HG03103 (cell line): ENCODE data around the gene GRID1.
A peak's percentile ranks its signal among the peaks of the same experiment; 100 is the strongest.
"Not testable (repeated sequence)": the region's sequence is repeated elsewhere in the genome, so short reads cannot be mapped to it uniquely, and the experiment has no call there.

Experiments
- ATAC-seq: cut with Tn5 transposase; IDR thresholded peaks from one replicate; pipeline ENCODE4 v1.9.1; 2021; ENCODE audit warnings: low read depth; ENCODE audit not compliant: unreplicated experiment

The GRID1 gene

DNA sequence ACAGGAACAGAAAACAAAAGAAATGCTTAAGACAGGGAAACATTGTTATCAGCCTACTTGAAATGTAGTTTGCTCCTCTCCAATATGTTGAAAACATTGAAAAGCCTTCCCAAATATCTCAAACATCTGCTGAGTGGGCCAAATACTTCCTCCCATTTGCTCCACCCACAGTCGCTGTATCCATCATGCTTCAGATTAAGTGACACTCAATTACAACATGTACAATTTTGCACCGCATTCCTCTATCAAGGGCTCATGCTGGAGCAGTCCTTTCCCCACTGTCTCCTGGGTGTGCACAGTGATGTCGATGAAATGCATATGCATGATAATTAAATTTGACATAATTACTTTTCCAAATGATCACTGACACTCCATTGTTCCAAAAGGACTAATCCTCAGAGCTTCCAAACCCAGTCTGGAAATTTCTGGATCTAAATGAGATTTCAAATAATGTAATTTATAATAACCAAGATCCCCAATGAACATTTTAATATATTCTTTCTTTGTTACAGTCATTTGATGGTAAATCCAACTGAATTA lies 604.6 kb downstream of the GRID1 start:
- ATAC-seq = no peak

- ATAC-seq = peak; percentile 94
These were observed 624.8 kb downstream of the GRID1 start for GRCh38 chr10:85741626-85742300.

DNA sequence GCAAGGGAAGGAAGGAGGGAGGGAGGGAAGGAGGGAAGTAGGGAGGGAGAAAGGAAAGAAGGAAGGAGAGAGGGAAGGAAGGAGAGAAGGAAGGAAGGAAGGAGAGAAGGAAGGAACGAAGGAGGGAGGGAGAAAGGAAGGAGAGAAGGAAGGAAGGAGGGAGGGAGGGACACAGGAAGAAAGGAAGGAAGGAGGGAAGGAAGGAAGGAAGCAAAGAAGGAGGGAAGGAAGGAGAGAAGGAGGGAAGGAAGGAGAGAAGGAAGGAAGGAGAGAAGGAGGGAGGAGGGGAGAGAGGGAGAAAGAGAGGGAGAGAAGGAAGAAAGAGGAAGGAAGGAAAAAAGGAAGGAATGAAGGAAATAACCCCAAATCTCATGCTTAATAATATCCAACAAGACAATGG lies 630.6 kb downstream of the GRID1 start:
- ATAC-seq = no peak

DNA sequence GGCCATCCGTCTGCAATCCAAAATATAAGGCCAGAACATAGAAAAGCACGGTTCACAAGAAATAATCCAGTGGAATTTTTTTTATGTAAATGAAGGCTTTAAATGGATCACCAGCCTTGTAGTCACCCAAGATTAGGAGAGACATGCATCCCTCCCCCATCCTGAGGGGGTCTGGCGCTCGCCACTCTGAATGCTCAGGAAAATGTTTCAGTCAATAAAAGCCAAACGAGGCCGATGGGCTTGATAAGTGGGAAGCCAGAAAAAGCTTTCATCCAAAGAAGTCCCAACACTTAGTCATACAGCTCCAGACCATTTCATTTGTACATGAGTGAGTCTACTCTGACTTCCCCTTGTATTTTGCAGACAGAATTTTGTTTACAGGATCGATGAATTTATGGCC lies 631.8 kb downstream of the GRID1 start:
- ATAC-seq = no peak

GRCh38 chr10:85724215-85724614 lies 642.4 kb downstream of the GRID1 start:
- no peak for ATAC-seq

GRCh38 chr10:85720931-85721590 lies 645.5 kb downstream of the GRID1 start:
- no peak for ATAC-seq

GRCh38 chr10:85719408-85719807 lies 647.2 kb downstream of the GRID1 start:
- no peak for ATAC-seq

DNA sequence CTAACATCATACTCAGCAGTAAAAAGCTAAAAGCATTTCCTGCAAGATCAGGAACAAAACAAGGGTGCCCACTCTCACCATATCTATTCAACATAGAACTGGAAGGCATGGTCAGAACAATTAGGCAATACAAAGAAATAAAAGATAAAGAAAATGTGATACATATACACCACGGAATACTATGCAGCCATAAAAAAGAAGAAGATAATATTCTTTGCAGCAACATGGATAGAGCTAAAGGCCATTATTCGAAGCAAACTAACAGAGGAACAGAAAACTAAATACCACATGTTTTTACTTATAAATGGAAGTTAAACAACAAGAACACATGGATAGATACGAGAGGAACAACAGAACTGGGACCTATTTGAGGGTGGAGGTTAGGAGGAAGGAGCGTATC lies 652.7 kb downstream of the GRID1 start:
- no peak for ATAC-seq

- no peak for ATAC-seq
These were observed 663.8 kb downstream of the GRID1 start for GRCh38 chr10:85702768-85703167.

DNA sequence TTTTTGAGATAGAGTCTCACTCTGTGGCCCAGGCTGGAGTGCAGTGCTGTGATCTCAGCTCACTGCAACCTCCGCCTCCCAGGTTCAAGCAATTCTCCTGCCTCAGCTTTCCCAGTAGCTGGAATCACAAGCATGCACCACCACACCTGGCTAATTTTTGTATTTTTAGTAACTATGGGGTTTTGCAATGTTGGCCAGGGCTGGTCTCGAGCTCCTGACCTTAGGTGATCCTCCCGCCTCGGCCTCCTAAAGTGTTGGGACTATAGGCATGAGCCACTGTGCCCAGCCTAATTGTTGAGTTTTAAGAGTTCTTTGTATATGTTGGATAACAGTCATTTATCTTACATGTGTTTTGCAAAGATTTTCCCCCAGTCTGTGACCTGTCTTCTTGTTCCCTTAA lies 667.5 kb downstream of the GRID1 start:
- not testable (repeated sequence) for ATAC-seq

DNA sequence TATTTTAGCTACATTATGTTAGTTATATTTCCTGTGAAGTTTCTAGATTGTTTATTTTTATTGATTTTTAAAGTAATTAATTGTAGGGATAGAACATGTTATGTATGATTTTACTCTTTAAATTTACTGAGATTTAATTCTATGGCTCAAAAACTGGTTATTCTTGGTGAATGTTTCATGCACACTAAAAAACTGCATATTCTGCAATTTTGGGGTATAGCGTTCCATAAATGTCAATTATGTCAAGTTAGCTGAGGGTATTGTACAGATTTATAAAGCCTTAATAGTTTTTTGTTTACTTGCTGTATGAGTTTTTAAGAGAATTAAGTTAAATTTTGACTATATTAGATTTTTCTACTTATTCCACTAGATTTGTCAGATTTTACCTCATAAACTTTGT lies 669.7 kb downstream of the GRID1 start:
- no peak for ATAC-seq

DNA sequence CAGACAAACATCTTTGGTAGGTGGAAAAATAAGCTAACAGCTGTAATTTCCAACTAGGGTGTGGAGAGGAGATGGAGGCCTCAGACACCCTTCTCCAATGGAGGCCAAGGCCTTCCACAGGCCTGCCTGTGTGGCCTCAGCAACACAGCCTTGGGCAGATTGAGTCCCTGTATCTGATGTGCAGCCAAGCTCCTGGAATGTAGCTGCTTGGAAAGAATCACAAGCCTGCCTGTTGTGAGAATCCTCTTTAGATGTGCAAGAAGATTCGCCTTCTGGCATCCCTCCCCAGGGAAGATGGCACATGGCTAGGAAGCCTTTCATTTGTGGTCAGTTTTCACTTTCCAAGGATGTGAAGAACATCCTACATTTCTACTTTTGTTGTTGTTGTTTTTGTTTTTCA lies 684.0 kb downstream of the GRID1 start:
- no peak for ATAC-seq

- no peak for ATAC-seq
These were observed 686.9 kb downstream of the GRID1 start for GRCh38 chr10:85679710-85680109.

GRCh38 chr10:85679061-85679460 lies 687.5 kb downstream of the GRID1 start:
- no peak for ATAC-seq

- no peak for ATAC-seq
These were observed 691.7 kb downstream of the GRID1 start for GRCh38 chr10:85674851-85675250.

GRCh38 chr10:85673270-85673669 lies 693.3 kb downstream of the GRID1 start:
- no peak for ATAC-seq

DNA sequence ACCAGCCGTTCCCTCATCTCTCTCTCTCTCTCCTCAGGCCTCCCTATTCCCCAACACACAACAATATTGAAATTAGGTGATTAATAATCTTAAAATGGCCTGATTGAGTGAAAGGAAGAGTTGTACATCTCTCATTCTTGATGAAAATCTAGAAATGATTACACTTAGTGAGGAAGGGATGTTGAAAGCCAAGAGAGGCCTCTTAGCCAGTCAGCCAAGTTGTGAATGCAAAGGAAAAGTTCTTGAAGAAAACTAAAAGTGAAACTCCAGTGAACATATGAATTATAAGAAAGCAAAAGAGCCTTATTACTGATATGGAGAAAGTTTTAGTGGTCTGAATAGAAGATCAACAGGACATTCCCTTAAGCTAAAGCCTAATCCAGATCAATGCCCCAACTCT lies 695.1 kb downstream of the GRID1 start:
- no peak for ATAC-seq

DNA sequence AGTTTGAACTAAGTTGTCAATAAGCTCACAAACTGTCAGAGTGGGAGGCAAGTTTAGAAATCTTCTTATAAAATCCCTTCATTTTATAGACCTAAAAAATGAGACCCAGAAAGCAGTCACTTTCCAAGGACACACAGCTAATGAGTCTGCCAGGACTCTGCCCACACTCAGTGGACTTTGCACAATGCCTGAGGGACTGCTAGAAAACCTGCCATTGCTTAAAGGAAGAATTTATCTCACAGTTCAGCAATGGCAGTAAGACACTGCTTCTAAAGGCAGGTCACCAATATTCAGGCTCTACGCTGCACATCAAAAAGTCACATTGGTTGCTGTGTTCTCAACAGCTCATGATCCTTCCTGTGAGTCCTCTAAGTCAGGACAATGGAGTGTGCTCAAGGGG lies 698.1 kb downstream of the GRID1 start:
- no peak for ATAC-seq

DNA sequence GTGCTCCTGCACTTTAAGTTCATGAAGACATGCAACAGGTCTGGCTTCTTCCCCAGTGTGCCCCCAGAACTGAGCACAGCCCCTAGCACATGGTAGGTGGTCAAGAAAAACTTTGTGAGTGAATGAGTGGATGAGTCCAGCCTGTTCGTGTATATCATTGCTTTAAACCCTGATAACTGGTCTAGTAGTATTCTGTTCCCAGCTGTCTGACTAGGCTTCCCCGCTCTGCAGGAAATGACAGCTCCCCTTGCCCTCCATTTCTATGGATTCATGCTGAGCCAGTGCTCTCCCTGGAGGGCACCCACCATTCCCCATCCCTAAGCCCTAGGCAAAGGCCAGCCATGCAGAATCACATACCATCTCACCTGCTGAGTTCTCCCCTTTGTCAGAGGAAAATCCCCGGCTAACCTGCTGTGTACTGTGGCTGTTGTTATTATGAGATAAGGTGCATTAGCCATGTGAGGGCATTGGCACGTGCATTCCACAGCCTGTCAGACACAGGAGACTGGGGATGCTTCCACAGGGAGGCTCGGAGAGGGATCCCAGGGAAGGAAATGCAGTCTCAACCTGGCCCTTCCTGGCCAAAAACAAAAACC lies 698.9 kb downstream of the GRID1 start:
- ATAC-seq = no peak

GRCh38 chr10:85666987-85667386 lies 699.6 kb downstream of the GRID1 start:
- no peak for ATAC-seq

DNA sequence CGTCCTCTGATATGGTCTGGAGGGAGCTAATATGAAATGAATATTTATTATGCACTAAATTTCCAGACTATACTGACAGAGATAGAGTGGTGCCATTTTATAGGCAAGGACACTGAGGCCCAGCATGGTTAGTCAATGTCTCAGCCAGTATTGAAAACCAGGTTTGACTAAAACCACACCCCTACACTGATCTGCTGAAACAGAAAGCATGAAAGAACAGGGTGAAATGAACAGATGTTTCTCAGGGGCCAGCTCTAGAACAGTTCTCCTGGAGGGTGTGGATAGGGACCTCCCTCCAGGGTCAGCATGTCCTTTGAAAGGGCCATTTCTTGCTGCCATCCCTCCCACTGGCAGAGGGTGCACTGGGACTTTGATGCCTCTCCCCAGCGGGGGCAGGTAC lies 700.5 kb downstream of the GRID1 start:
- ATAC-seq = no peak

DNA sequence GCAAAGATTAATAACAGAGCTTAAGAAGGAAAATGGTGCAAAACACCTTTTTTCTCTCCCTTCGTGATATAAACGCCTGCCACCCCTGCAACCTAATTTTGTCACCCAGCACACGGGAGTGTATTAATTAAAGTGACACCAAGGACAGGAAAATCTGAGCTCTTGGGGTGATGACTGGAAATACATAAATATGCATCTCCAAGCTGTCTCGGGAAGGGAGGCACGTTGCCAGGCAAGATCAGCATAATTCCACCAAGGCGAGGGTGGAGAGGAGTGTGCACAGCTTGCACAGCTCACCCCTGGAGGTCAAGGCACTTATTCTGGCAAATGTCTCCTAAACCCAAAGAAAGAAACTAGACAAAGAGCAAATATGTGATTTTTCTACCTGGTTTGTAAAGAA lies 700.9 kb downstream of the GRID1 start:
- ATAC-seq = no peak
